ENCODE measurements around the gene ARIH1. TPM values are rescaled to one million over a fixed set of nuclear protein-coding genes. Genes with fewer than 3 reads are reported as not detected.

The ARIH1 gene
- total and polyA plus RNA-seq, 2 experiments from 2014 or later = 30.5 to 48.6 TPM

DNA sequence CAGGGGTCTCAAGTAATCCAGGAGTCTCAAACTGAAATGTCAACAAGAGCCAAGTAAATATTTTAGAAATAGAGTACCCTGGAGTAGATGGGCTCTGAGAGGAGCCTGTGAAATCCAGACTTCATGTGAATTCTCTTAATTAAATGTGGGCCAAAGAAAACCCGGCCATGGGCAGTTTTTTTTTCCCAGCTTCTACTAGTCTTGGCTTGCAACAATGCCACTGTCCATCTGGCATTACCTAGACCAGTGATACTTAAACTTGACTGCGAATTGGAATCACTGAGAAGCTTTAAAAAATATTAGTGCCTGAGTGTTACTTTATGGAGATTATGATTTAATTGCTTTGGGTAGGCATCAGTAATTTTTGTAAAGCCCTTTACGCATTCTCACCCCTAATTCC, 114.0 kb downstream of the ARIH1 start:
- DNase-seq (ENCODE audit: low spot score) (no peak), ATAC-seq (no peak)
- peaks cover 9% of the 10 kb centered on the region; the same call in 2 of the 3 replicates for H3K36me3 Mint-ChIP-seq (ENCODE audit: low read depth)
- no peak overlapping the region for H3K4me3 ChIP-seq
- H3K36me3 ChIP-seq (ENCODE audit: insufficient read depth) = peaks cover 11% of the 10 kb centered on the region; the same call in 1 of the 2 replicates
- no peak overlapping the region for H2AFZ ChIP-seq
- no peak for TF ChIP-seq CREB1 (CRISPR knock-in tag; IDR thresholded peaks at IDR 0.05; ENCODE audit: low read depth)
- no peak for TF ChIP-seq POLR2AphosphoS5 (IDR thresholded peaks at IDR 0.05; ENCODE audit: low read depth)
- TF ChIP-seq EZH2phosphoT487 (IDR thresholded peaks at IDR 0.05; ENCODE audit: unreplicated experiment) = no peak
- TF ChIP-seq, protein P1, sequence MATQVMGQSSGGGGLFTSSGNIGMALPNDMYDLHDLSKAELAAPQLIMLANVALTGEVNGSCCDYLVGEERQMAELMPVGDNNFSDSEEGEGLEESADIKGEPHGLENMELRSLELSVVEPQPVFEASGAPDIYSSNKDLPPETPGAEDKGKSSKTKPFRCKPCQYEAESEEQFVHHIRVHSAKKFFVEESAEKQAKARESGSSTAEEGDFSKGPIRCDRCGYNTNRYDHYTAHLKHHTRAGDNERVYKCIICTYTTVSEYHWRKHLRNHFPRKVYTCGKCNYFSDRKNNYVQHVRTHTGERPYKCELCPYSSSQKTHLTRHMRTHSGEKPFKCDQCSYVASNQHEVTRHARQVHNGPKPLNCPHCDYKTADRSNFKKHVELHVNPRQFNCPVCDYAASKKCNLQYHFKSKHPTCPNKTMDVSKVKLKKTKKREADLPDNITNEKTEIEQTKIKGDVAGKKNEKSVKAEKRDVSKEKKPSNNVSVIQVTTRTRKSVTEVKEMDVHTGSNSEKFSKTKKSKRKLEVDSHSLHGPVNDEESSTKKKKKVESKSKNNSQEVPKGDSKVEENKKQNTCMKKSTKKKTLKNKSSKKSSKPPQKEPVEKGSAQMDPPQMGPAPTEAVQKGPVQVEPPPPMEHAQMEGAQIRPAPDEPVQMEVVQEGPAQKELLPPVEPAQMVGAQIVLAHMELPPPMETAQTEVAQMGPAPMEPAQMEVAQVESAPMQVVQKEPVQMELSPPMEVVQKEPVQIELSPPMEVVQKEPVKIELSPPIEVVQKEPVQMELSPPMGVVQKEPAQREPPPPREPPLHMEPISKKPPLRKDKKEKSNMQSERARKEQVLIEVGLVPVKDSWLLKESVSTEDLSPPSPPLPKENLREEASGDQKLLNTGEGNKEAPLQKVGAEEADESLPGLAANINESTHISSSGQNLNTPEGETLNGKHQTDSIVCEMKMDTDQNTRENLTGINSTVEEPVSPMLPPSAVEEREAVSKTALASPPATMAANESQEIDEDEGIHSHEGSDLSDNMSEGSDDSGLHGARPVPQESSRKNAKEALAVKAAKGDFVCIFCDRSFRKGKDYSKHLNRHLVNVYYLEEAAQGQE (IDR thresholded peaks at IDR 0.05; ENCODE audit: unreplicated experiment) = no peak
- no peak for TF ChIP-seq ETS1 (IDR thresholded peaks at IDR 0.05)
- TF ChIP-seq EZH2 (IDR thresholded peaks at IDR 0.05; ENCODE audit: low read depth, unreplicated experiment) = no peak
- no peak for TF ChIP-seq STAT1 (IDR thresholded peaks at IDR 0.05; ENCODE audit: unreplicated experiment)
- no peak for TF ChIP-seq ZNF331 (CRISPR knock-in tag; IDR thresholded peaks at IDR 0.05; ENCODE audit: low read depth)
- TF ChIP-seq ZNF462 (CRISPR knock-in tag; IDR thresholded peaks at IDR 0.05) = no peak
- no peak overlapping the region for H3K4me2 ChIP-seq
- H3K27ac ChIP-seq (ENCODE audit: low read depth) = 0 out of 2 replicates have a peak overlapping the region, but pooled peaks have one; percentile 30
- H3K27ac Mint-ChIP-seq = no peak overlapping the region
- no peak overlapping the region for H3K4me3 Mint-ChIP-seq
- no peaks in the 10 kb centered on the region; the same call in 1 of the 2 replicates for H3K4me1 ChIP-seq (ENCODE audit: insufficient read depth)
- H3F3A ChIP-seq (replicated peaks; ENCODE audit: low read depth) = no peaks in the 10 kb centered on the region
- no peaks in the 10 kb centered on the region; the same call in 2 of the 3 replicates for H3K4me1 Mint-ChIP-seq
- H3K79me2 ChIP-seq (replicated peaks; ENCODE audit: insufficient read depth) = no peaks in the 10 kb centered on the region
- no peaks in the 10 kb centered on the region; the same call in 1 of the 2 replicates for H4K20me1 ChIP-seq (replicated peaks; ENCODE audit: insufficient read depth)
- H3K9me3 Mint-ChIP-seq = no peaks in the 10 kb centered on the region
- H3K9me2 ChIP-seq (ENCODE audit: insufficient read depth) = no peaks in the 10 kb centered on the region
- no peaks in the 10 kb centered on the region for H3K27me3 Mint-ChIP-seq (ENCODE audit: insufficient read depth, low read depth, poor library complexity)
- no peaks in the 10 kb centered on the region for H3K27me3 ChIP-seq (ENCODE audit: insufficient read depth)
